ENCODE measurements around the gene ANKIB1. TPM values are rescaled to one million over a fixed set of nuclear protein-coding genes. Genes with fewer than 3 reads are reported as not detected.

The ANKIB1 gene
- polyA plus RNA-seq, 1 donor (not counting 4 experiments of a cell fraction or from before 2014, with no cell fraction given), result 37.0 TPM

GRCh38 chr7:92402920-92403759, 157.4 kb downstream of the ANKIB1 start:
- TF ChIP-seq EZH2 (IDR thresholded peaks at IDR 0.05; ENCODE audit: low read length) (no peak), CTCF (optimal IDR thresholded peaks at IDR 0.05 in 1 of 3, IDR thresholded peaks at IDR 0.05 in 1 of 3, conservative IDR thresholded peaks at IDR 0.05 in 1 of 3; ENCODE audit: extremely low read depth in 1 of 3, insufficient read depth in 2 of 3, low read length in 3 of 3) (no peak)
- no peaks in the 10 kb centered on the region for H3K79me2 ChIP-seq (ENCODE audit: control insufficient read depth, insufficient read depth, low read length)
- dilution Hi-C loops (cut with MboI; ENCODE audit: extremely low pct_ligation_motif_present, low sequenced_read_pairs), result no loop called here
- no peaks in the 10 kb centered on the region for H3K27me3 ChIP-seq (ENCODE audit: control insufficient read depth, extremely low read depth, insufficient read depth, low read length)
- H2AFZ ChIP-seq (ENCODE audit: control insufficient read depth, low read length), result no peak overlapping the region
- peaks cover 3 to 7% of the 10 kb centered on the region in 2 experiments for H3K36me3 ChIP-seq (ENCODE audit: control insufficient read depth in 2 of 2, extremely low read depth in 1 of 2, insufficient read depth in 2 of 2, low read length in 2 of 2)
- peaks cover 20% of the 10 kb centered on the region for H3K4me1 ChIP-seq (ENCODE audit: control insufficient read depth, extremely low read depth, insufficient read depth, low read length)
- no peak overlapping the region for H3K9ac ChIP-seq (ENCODE audit: control insufficient read depth, extremely low read depth, insufficient read depth, low read length)
- no peaks in the 10 kb centered on the region for H3K9me1 ChIP-seq (ENCODE audit: control insufficient read depth, extremely low read depth, insufficient read depth, low read length)
- no peaks in the 10 kb centered on the region for H4K20me1 ChIP-seq (ENCODE audit: control insufficient read depth, extremely low read depth, insufficient read depth, low read length)
- DNase-seq (ENCODE audit: low read depth, low spot score), result no peak
- no peak overlapping the region for H3K4me3 ChIP-seq (ENCODE audit: control insufficient read depth in 2 of 3, extremely low read depth in 1 of 3, insufficient read depth in 2 of 3, low read depth in 1 of 3, low read length in 3 of 3)
- no peaks in the 10 kb centered on the region for H3K9me3 ChIP-seq (ENCODE audit: control insufficient read depth, low read depth, low read length)
- peak overlapping the region; percentile 47 for H3K27ac ChIP-seq (ENCODE audit: control insufficient read depth, insufficient read depth, low read length)
- FAIRE-seq, result peak; percentile 72
- H3K4me2 ChIP-seq (ENCODE audit: control insufficient read depth, extremely low read depth, insufficient read depth, low read depth, low read length), result no peak overlapping the region

GRCh38 chr7:92403760-92404074, 157.9 kb downstream of the ANKIB1 start:
- no peak overlapping the region for H3K9ac ChIP-seq (ENCODE audit: control insufficient read depth, extremely low read depth, insufficient read depth, low read length)
- H3K4me2 ChIP-seq (ENCODE audit: control insufficient read depth, extremely low read depth, insufficient read depth, low read depth, low read length), result no peak overlapping the region
- no peak overlapping the region for H3K27ac ChIP-seq (ENCODE audit: control insufficient read depth, insufficient read depth, low read length)
- no peaks in the 10 kb centered on the region for H4K20me1 ChIP-seq (ENCODE audit: control insufficient read depth, extremely low read depth, insufficient read depth, low read length)
- H3K9me3 ChIP-seq (ENCODE audit: control insufficient read depth, low read depth, low read length), result no peaks in the 10 kb centered on the region
- dilution Hi-C loops (cut with MboI; ENCODE audit: extremely low pct_ligation_motif_present, low sequenced_read_pairs), result no loop called here
- H3K79me2 ChIP-seq (ENCODE audit: control insufficient read depth, insufficient read depth, low read length), result no peaks in the 10 kb centered on the region
- FAIRE-seq (no peak), DNase-seq (ENCODE audit: low read depth, low spot score) (no peak)
- no peaks in the 10 kb centered on the region for H3K9me1 ChIP-seq (ENCODE audit: control insufficient read depth, extremely low read depth, insufficient read depth, low read length)
- peaks cover 20% of the 10 kb centered on the region for H3K4me1 ChIP-seq (ENCODE audit: control insufficient read depth, extremely low read depth, insufficient read depth, low read length)
- no peaks in the 10 kb centered on the region for H3K27me3 ChIP-seq (ENCODE audit: control insufficient read depth, extremely low read depth, insufficient read depth, low read length)
- H2AFZ ChIP-seq (ENCODE audit: control insufficient read depth, low read length), result no peak overlapping the region
- TF ChIP-seq CTCF (optimal IDR thresholded peaks at IDR 0.05 in 1 of 3, IDR thresholded peaks at IDR 0.05 in 1 of 3, conservative IDR thresholded peaks at IDR 0.05 in 1 of 3; ENCODE audit: extremely low read depth in 1 of 3, insufficient read depth in 2 of 3, low read length in 3 of 3) (no peak), EZH2 (IDR thresholded peaks at IDR 0.05; ENCODE audit: low read length) (no peak)
- peaks cover 0 to 1% of the 10 kb centered on the region in 2 experiments for H3K36me3 ChIP-seq (ENCODE audit: control insufficient read depth in 2 of 2, extremely low read depth in 1 of 2, insufficient read depth in 2 of 2, low read length in 2 of 2)
- no peak overlapping the region for H3K4me3 ChIP-seq (ENCODE audit: control insufficient read depth in 2 of 3, extremely low read depth in 1 of 3, insufficient read depth in 2 of 3, low read depth in 1 of 3, low read length in 3 of 3)
